Vagina (tissue), 2 donors: ENCODE results near the gene STAT4.

Experiments used
- POLR2A ChIP-seq, 2 donors: fragments of 450-650 bp; IDR thresholded peaks; one replicate each; pipeline ENCODE4 v1.6.1; 2017; ENCODE audit warnings: antibody characterized with exemption in 2 of 2, mild to moderate bottlenecking in 2 of 2, moderate library complexity in 2 of 2
- TF ChIP-seq, protein P1 (sequence below), 3 experiments: fragments of 450-650 bp in 2 of 3; fragments of 200-600 bp in 1 of 3; sonication (generic) in 1 of 3; IDR thresholded peaks; one replicate each; pipeline ENCODE4 v1.5.1; 2017 to 2019; ENCODE audit warnings: antibody characterized with exemption in 3 of 3, mild to moderate bottlenecking in 2 of 3, moderate library complexity in 2 of 3

DNA sequence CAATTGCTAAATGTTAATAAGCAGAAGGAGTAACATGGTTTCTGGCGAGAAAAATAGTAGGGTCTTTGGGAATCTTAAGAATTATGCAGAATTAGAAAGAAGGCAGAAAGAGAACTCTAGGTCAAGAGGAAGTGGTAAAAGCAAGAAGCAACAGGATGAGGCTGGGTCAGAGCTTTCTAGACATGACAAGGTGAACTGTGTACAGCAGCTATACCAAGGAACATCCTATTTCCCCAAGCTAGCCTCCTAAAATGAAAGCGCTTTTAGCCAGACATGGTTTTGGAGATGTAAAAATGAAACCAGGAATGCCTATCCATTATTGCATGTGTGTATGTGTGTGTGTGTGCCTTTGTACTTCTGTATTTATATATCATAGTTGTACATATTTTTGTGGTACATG lies 94.6 kb downstream of the STAT4 start:
- TF ChIP-seq, protein P1, sequence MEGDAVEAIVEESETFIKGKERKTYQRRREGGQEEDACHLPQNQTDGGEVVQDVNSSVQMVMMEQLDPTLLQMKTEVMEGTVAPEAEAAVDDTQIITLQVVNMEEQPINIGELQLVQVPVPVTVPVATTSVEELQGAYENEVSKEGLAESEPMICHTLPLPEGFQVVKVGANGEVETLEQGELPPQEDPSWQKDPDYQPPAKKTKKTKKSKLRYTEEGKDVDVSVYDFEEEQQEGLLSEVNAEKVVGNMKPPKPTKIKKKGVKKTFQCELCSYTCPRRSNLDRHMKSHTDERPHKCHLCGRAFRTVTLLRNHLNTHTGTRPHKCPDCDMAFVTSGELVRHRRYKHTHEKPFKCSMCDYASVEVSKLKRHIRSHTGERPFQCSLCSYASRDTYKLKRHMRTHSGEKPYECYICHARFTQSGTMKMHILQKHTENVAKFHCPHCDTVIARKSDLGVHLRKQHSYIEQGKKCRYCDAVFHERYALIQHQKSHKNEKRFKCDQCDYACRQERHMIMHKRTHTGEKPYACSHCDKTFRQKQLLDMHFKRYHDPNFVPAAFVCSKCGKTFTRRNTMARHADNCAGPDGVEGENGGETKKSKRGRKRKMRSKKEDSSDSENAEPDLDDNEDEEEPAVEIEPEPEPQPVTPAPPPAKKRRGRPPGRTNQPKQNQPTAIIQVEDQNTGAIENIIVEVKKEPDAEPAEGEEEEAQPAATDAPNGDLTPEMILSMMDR (IDR thresholded peaks at IDR 0.05): no peak
- no peak for TF ChIP-seq POLR2A (IDR thresholded peaks at IDR 0.05)
